Activated CD4-positive, CD25-positive, alpha-beta regulatory T cell treated with anti-CD3 and anti-CD28 coated beads, Interleukin-2, amount 50 U/mL, for 72 hours (primary cell): ENCODE results near the gene DCT.
"Not testable (repeated sequence)": the region's sequence is repeated elsewhere in the genome, so short reads cannot be mapped to it uniquely, and the experiment has no call there.

ENCODE experiments used
- DNase-seq: peaks from one replicate; pipeline ENCODE4 v3.0.0; 2021

Gene DCT

GRCh38 chr13:94479616-94480015 is at the start of gene DCT:
Gene DCT, minus strand, starts transcription at chr13:94479682. Its CDS starts 427 bp downstream, at chr13:94479255.
- DNase-seq = no peak

GRCh38 chr13:94526956-94527355 is 47.5 kb upstream of the DCT start:
- DNase-seq = not testable (repeated sequence)

- DNase-seq = no peak
Measured at GRCh38 chr13:94525781-94526180, 46.3 kb upstream of the DCT start.

- no peak for DNase-seq
Measured at GRCh38 chr13:94524407-94524806, 44.9 kb upstream of the DCT start.

GRCh38 chr13:94520001-94520400 is 40.5 kb upstream of the DCT start:
- no peak for DNase-seq

GRCh38 chr13:94516456-94516855 is 37.0 kb upstream of the DCT start:
- DNase-seq = no peak

- DNase-seq = no peak
Measured at GRCh38 chr13:94515911-94516310, 36.4 kb upstream of the DCT start.

GRCh38 chr13:94515374-94515773 is 35.9 kb upstream of the DCT start:
- no peak for DNase-seq

- no peak for DNase-seq
Measured at GRCh38 chr13:94513026-94513425, 33.5 kb upstream of the DCT start.

- no peak for DNase-seq
Measured at GRCh38 chr13:94505730-94506129, 26.2 kb upstream of the DCT start.

- no peak for DNase-seq
Measured at GRCh38 chr13:94503851-94504250, 24.4 kb upstream of the DCT start.

GRCh38 chr13:94498831-94499230 is 19.3 kb upstream of the DCT start:
- not testable (repeated sequence) for DNase-seq

- no peak for DNase-seq
Measured at GRCh38 chr13:94495806-94496205, 16.3 kb upstream of the DCT start.

GRCh38 chr13:94494026-94494425 is 14.5 kb upstream of the DCT start:
- DNase-seq = no peak

GRCh38 chr13:94487043-94487442 is 7.6 kb upstream of the DCT start:
- no peak for DNase-seq

GRCh38 chr13:94483970-94484369 is 4.5 kb upstream of the DCT start:
- no peak for DNase-seq

- DNase-seq = no peak
Measured at GRCh38 chr13:94481941-94482340, 2.5 kb upstream of the DCT start.

GRCh38 chr13:94480672-94481145 is 1.2 kb upstream of the DCT start:
- DNase-seq = no peak

- DNase-seq = no peak
Measured at GRCh38 chr13:94478913-94479312, 569 bp downstream of the DCT start.

- no peak for DNase-seq
Measured at GRCh38 chr13:94470126-94470525, 9.4 kb downstream of the DCT start.

GRCh38 chr13:94464771-94465170 is 14.7 kb downstream of the DCT start:
- no peak for DNase-seq

- no peak for DNase-seq
Measured at GRCh38 chr13:94462670-94463069, 16.8 kb downstream of the DCT start.

GRCh38 chr13:94459116-94459515 is 20.4 kb downstream of the DCT start:
- DNase-seq = no peak

- DNase-seq = no peak
Measured at GRCh38 chr13:94455414-94455813, 24.1 kb downstream of the DCT start.

- no peak for DNase-seq
Measured at GRCh38 chr13:94454906-94455305, 24.6 kb downstream of the DCT start.

- DNase-seq = no peak
Measured at GRCh38 chr13:94454334-94454733, 25.1 kb downstream of the DCT start.
